Medulla oblongata (tissue), 1 donor: ENCODE measurements around the gene FKBP1B.
"Not testable (repeated sequence)": the region's sequence is repeated elsewhere in the genome, so short reads cannot be mapped to it uniquely, and the experiment has no call there.

Source experiments
- DNase-seq: peaks from one replicate; pipeline ENCODE4 v3.0.0-alpha.2; 2015; ENCODE audit errors: extremely low spot score

FKBP1B gene

GRCh38 chr2:24049485-24050021 is at the start of gene FKBP1B:
Gene FKBP1B (plus strand): TSS chr2:24049741. CDS start chr2:24049850, 109 bp downstream.
- no peak for DNase-seq

GRCh38 chr2:24007693-24008092 is 41.8 kb upstream of the FKBP1B start:
- no peak for DNase-seq

DNA sequence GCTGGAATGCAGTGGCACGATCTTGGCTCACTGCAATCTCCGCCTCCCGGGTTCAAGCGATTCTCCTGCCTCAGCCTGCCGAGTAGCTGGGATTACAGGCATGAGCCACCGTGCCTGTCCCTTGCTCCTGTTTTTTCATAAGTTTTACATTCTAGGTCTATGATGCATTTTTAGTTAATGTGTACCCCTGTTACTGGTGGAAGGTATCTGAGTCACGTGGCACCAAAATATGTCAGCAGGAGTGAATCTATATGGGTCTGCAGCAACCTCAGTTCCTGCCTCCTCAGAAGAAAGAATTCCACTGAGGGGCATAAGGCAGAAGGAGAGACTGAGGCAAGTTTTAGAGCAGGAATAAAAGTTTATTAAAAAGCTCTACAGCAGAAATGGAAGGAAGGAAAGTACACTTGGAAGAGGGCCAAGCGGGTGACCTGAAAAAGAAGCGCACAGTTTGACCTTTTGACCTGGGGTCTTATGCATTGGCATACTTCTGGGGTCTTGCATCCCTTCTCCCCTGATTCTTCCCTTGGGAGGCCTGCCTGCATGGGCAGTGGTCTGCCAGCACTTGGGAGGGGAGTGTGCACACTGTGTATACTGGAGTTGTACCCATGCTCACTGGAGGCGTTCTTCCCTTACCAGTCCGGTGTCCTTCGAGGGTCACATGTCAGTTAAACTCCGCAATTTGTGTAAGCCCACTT is 40.7 kb upstream of the FKBP1B start:
- no peak for DNase-seq

- DNase-seq = no peak
These were observed 40.2 kb upstream of the FKBP1B start for GRCh38 chr2:24009367-24009679.

GRCh38 chr2:24009680-24010476 is 39.7 kb upstream of the FKBP1B start, which contains the start of gene MFSD2B:
Gene MFSD2B (plus strand): TSS chr2:24010085. CDS start chr2:24010097, 12 bp downstream.
- no peak for DNase-seq

GRCh38 chr2:24010477-24011249 is 38.9 kb upstream of the FKBP1B start:
- no peak for DNase-seq

GRCh38 chr2:24011250-24012104 is 38.1 kb upstream of the FKBP1B start:
- DNase-seq = no peak

DNA sequence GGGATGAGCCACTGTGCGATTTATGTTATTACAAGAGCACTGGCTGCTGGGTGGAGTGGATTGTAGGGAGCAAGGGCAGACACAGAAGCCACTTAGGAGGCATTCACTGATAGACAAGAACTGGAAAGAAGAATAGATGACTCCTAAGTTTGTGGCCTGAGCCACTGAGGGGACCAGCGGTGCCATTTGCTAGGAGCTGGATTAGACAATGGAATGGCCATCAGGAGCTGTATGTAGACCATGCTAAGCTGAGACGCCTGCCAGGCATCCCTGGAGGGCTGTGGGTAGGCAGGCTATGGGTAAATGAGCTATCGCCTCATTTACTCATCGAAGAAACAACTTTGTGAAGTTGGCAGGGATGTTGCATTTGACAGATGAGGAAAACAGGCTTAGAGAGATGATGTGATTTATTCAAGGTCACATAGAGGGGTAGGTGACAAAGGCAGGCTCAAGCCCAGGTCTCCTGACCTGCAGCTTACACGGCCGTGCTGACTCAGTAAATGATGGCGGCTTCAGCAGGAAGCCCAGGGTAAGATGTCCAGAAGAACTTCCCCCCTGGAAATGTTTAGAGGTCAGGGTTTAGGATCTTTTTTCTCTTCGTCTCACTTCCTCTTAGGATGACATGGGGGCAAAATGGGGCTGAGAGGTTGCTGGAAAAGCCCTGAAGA is 36.9 kb upstream of the FKBP1B start:
- no peak for DNase-seq

DNA sequence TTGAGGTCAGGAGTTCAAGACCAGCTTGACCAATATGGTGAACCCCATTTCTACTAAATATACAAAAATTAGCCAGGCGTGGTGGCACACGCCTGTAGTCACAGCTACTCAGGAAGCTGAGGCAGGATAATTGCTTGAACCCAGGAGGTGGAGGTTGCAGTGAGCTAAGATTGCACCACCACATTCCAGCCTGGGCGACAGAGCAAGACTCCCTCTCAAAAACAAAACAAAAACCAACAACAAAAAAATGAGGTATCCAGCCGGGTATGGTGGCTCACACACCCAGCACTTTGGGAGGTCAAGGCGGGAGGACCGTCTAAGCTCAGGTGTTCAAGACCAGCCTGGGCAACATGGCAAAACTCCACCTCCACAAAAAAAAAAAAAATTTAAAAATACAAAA is 34.6 kb upstream of the FKBP1B start:
- not testable (repeated sequence) for DNase-seq

- no peak for DNase-seq
These were observed 33.8 kb upstream of the FKBP1B start for GRCh38 chr2:24015562-24016375.

DNA sequence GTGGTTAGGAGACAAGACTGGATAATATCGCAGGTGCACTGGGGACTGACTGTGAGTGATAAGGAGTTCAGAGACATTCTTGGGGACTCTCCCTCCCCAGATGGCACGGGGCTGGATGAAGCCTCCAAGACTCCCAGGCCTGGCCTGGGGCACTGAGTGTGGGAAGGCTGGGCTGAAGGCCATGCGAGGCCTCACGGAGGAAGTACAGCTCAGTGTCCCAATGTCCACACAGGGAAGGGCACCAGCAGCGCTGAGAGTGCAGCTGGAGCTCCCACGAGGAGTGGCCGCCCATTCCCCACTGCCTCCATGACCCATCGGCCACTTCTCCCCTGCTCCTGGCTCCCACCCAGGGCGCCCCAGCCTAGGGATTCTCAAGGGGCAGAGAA is 33.2 kb upstream of the FKBP1B start:
- no peak for DNase-seq

DNA sequence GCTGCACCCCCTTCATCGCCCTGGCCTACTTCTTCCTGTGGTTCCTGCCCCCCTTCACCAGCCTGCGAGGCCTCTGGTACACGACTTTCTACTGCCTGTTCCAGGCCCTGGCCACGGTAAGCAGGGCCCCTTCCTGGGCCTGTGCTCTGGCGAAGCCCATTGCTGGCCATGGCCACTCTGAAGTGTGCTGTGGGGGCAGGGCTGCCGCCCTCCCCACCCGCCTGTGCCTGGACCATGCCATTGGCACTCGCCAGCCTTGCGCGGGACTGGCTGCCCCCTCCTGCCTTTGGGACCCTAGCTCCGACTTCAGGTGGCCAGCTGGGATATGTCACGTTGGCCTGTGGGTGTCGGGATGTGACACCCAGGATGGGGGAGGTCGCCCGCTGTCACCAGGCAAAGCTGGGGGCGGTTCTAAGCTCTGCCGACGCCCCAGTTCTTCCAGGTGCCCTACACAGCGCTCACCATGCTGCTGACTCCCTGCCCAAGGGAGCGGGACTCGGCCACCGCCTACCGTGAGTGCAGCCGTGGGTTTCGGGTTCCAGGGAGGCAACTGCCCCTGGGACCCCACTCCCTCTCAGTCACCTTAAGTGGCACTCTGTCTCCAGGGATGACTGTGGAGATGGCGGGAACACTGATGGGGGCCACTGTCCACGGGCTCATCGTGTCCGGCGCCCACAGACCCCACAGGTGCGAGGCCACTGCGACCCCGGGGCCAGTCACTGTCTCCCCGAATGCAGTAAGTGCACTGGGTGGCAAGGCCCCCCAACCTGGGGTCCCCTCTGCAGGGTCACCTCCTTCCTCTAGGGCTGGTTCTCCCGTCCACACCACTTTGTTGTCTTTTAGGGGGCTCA is 32.5 kb upstream of the FKBP1B start:
- no peak for DNase-seq

- DNase-seq = no peak
These were observed 31.8 kb upstream of the FKBP1B start for GRCh38 chr2:24017711-24018110.

- no peak for DNase-seq
These were observed 31.3 kb upstream of the FKBP1B start for GRCh38 chr2:24018241-24018640.

GRCh38 chr2:24019729-24020128 is 29.8 kb upstream of the FKBP1B start:
- no peak for DNase-seq

DNA sequence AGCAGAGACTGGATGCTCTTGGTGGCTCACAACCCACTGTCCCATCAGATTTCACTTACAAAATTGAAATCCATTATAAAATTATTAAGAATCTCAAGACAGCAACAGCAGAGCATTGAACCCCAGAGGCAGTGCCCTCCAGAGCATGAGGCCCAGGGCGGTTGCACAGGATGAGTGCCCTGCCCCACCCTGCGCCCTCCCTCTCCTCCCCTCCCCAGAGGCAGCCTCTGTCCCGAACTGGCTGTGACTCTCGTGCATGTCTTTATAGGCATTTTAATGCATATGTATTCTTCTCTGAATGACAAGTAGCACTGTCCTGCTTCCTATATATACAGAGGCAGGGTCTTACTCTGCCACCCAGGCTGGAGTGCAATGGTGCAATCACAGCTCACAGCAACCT is 29.3 kb upstream of the FKBP1B start:
- no peak for DNase-seq

DNA sequence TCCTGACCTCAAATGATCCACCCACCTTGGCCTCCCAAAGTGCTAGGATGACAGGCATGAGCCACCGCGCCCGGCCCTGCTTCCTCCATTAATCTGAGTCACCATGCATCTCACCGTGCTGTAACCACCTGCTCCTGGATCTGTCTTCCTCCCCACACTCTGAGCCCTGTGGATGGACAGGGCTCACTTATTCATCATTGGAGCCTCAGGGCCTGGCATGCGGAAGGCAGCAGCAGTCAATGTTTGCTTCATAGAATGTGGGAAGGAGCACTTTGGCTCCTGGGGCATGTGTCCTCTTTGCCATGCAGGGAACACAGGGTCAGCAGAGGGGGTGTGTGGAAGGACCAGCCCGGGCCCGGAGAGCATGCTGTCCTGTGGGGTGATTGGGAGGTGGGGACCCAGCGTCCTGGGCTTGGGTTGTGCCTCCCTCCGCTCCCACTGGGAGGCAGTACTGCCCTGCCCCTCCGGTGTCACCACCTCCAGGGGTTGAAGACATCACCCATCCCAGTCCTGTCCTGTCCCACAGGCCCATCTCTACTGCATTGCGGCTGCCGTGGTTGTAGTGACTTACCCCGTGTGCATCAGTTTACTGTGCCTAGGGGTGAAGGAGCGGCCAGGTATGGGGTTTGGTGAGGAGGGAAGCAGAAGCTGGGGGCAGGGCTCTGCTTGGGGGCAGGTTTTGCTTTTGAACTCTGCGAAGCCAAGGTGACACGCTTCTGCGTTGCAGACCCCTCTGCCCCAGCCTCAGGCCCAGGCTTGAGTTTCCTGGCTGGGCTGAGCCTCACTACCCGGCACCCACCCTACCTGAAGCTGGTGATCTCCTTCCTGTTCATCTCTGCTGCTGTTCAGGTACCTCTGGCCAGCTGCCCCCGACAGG is 28.2 kb upstream of the FKBP1B start:
- DNase-seq = no peak
